Measurements from ENCODE around the gene WDR62.
"Not testable (repeated sequence)": the region's sequence is repeated elsewhere in the genome, so short reads cannot be mapped to it uniquely, and the experiment has no call there.

Gene WDR62

DNA sequence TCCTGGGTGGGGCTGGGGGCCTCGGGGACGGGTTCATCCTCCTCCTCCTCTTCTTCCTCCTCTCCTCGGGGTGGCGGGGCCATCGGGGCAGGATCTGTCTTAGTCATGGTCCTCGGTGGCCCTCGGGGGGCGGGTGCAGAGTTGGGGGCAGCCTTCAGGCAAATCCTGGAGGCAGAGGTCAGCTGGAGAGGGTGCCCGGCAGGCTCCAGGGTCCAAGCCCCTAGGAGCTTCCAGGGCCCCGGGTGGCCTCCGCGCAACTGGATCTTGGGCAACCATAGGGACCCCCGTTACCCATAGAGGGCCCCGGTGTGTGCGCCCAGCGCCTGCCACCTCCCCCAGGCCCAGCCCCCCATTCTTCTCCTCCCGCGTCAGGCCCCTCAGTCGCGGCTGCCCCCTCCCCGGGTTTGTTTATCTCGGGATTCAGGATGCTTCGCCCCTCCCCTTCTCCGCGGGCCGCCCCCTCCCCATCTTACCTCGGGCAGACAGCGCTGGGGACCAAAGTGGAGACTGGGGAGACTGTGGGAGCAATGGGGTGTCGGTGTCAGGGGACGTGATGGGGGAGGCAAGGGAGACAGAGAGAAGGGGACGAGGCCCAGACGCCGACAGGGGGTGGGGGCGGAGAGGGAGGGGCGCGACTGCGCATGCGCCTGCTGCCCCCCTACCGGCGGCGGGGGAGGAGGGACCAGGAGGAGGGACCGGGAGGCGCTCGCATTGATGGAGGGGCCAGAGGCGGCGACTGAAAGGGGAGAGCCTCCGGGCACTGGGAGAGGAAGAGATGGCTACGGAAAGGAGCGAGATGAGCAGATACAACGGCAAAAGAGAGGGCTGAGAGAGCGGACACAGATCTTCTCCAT is 22.2 kb upstream of the WDR62 start, which contains the start of gene CLIP3:
CLIP3 (minus strand) TSS at position 623 of the 854 bp plus-strand sequence; CDS start at position 107, 516 bp downstream.
- no peak within 1 kb of the TSS for H3K27ac ChIP-seq
- TF ChIP-seq CTCF (conservative IDR thresholded peaks at IDR 0.05; ENCODE audit: low read depth) = no peak
- no peak for DNase-seq (ENCODE audit: low spot score)
- ChIA-PET CTCF (no interaction called here), POLR2A (ENCODE audit: low non-redundant PET) (no interaction called here)

GRCh38 chr19:36040495-36040894 is 14.2 kb upstream of the WDR62 start:
- no peak for TF ChIP-seq CTCF (conservative IDR thresholded peaks at IDR 0.05; ENCODE audit: low read depth)
- ChIA-PET POLR2A (ENCODE audit: low non-redundant PET) (no interaction called here), CTCF (no interaction called here)

DNA sequence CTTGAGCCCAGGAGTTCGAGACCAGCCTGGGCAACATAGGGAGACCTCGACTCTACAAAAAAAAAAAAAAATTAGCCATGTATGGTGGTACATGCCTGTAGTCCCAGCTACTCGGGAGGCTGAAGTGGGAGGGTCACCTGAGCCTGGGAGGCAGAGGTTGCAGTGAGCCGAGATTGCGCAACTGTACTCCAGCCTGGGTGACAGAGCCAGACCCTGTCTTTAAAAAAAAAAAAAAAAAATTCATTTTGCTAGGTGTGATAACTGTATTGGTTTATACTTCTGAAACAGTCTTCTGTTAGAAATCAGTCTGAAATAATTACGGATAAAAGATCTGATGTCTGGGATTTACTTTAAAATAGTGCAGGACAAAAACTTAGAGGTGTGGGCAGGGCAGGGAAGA is 13.6 kb upstream of the WDR62 start:
- CTCF ChIA-PET = interaction anchor here (0.6 kb wide), 1 partner anchor 18 kb away, joined by 5 read pairs; no protein-coding TSS in a partner anchor
- POLR2A ChIA-PET (ENCODE audit: low non-redundant PET); DNase-seq (ENCODE audit: low spot score): not testable (repeated sequence)
- peak overlapping the region; percentile 64 for H3K27ac ChIP-seq

More at GRCh38 chr19:36040495-36040894, 14.2 kb upstream of the WDR62 start:
- H3K27ac ChIP-seq = peak overlapping the region; percentile 64
- DNase-seq (ENCODE audit: low spot score) = no peak

DNA sequence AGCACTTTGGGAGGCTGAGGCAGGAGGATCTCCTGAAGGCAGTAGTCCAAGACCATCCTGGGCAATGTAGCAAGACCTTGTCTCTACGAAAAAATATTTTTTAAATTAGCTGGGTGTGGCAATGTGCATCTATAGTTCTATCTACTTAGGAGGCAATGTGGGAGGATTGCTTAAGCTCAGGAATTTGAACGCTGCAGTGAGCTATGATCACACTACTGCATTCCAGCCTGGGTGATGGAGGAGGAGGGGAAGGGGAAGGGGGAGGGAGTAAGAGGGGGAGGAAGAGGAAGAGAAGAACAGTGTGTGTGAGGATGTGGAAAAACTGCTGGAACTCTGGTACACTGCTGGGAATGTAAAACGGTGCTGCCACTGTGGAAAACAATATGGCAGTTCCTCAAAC is 12.9 kb upstream of the WDR62 start:
- CTCF ChIA-PET = interaction anchor here (0.5 to 0.7 kb wide), 2 partner anchors 13 to 532 kb away, joined by 3 read pairs; no protein-coding TSS in a partner anchor
- peak; percentile 20 for DNase-seq (ENCODE audit: low spot score)
- H3K27ac ChIP-seq = peak overlapping the region; percentile 73
- no peak for TF ChIP-seq CTCF (conservative IDR thresholded peaks at IDR 0.05; ENCODE audit: low read depth)
- POLR2A ChIA-PET (ENCODE audit: low non-redundant PET) = interaction anchor here (0.6 kb wide), 1 partner anchor 72 kb away, joined by 7 read pairs; no protein-coding TSS in a partner anchor

- no peak overlapping the region for H3K27ac ChIP-seq
- no peak for TF ChIP-seq CTCF (conservative IDR thresholded peaks at IDR 0.05; ENCODE audit: low read depth)
- ChIA-PET CTCF (no interaction called here), POLR2A (ENCODE audit: low non-redundant PET) (no interaction called here)
- no peak for DNase-seq (ENCODE audit: low spot score)
These were observed 10.7 kb upstream of the WDR62 start for GRCh38 chr19:36043952-36044351.

GRCh38 chr19:36046443-36047050 is 8.2 kb upstream of the WDR62 start:
- CTCF ChIA-PET = no interaction called here
- POLR2A ChIA-PET (ENCODE audit: low non-redundant PET) = no interaction called here
- no peak for DNase-seq (ENCODE audit: low spot score)
- peak overlapping the region; percentile 53 for H3K27ac ChIP-seq
- no peak for TF ChIP-seq CTCF (conservative IDR thresholded peaks at IDR 0.05; ENCODE audit: low read depth)

GRCh38 chr19:36047835-36048234 is 6.9 kb upstream of the WDR62 start:
- no peak overlapping the region for H3K27ac ChIP-seq
- ChIA-PET POLR2A (ENCODE audit: low non-redundant PET) (no interaction called here), CTCF (no interaction called here)
- DNase-seq (ENCODE audit: low spot score) = no peak
- no peak for TF ChIP-seq CTCF (conservative IDR thresholded peaks at IDR 0.05; ENCODE audit: low read depth)
